ENCODE results near the gene GABRR2.

GRCh38 chr6:89301586-89302194 is 13.4 kb downstream of the GABRR2 start:
- TF ChIP-seq CTCF (IDR thresholded peaks at IDR 0.05) (no peak), POLR2A (IDR thresholded peaks at IDR 0.05) (no peak)

Measured in lower leg skin (tissue), 3 donors.